Muscle of leg (tissue), 11 donors: ENCODE measurements around the gene LRRC39. TPM values are rescaled to one million over a fixed set of nuclear protein-coding genes. Genes with fewer than 3 reads are reported as not detected.
"Not testable (repeated sequence)": the region's sequence is repeated elsewhere in the genome, so short reads cannot be mapped to it uniquely, and the experiment has no call there.

ENCODE experiments used
- DNase-seq: peaks from one replicate; pipeline ENCODE4 v3.0.0; 2013
- H3K27ac ChIP-seq: one replicate; pipeline ENCODE4 v1.5.1; 2013; ENCODE audit warnings: mild to moderate bottlenecking, low read length, control low read depth
- H3K27me3 ChIP-seq: one replicate; pipeline ENCODE4 v1.6.1; 2013; ENCODE audit warnings: low read length; ENCODE audit not compliant: control insufficient read depth, insufficient read depth
- H3K36me3 ChIP-seq: one replicate; pipeline ENCODE4 v1.6.1; 2013; ENCODE audit warnings: low read length; ENCODE audit not compliant: control insufficient read depth, insufficient read depth
- H3K4me1 ChIP-seq: one replicate; pipeline ENCODE4 v1.6.1; 2013; ENCODE audit warnings: low read length; ENCODE audit not compliant: control insufficient read depth, insufficient read depth
- H3K4me3 ChIP-seq: one replicate; pipeline ENCODE4 v1.5.1; 2013; ENCODE audit warnings: low read length, control low read depth
- H3K9me3 ChIP-seq: replicated peaks from 2 replicates; pipeline ENCODE4 v1.6.1; 2013; ENCODE audit warnings: low read depth, low read length; ENCODE audit not compliant: control insufficient read depth
- WGBS: methylation state at CpG from one replicate; pipeline ENCODE4 v1.1.5; 2013; ENCODE audit warnings: missing lambda C conversion rate; ENCODE audit not compliant: insufficient coverage; 5-methylcytosine and 5-hydroxymethylcytosine counted together
- polyA plus RNA-seq, 8 donors: library from polyadenylated mRNA; unstranded; fragments of 120-200 nt; gene quantifications; one replicate each; pipeline versions ENCODE4 v1.2.1 to v1.2.3, GENCODE V29; 2013; ENCODE audit warnings: inconsistent platforms in 1 of 8, low replicate concordance in 1 of 8; ENCODE audit not compliant: insufficient read length in 8 of 8, insufficient read depth in 1 of 8
- total RNA-seq: library from RNA; stranded (reverse); fragments of 120-200 nt; gene quantifications from one replicate; pipeline ENCODE4 v1.2.4, GENCODE V29; 2013

The LRRC39 gene
- total and polyA plus RNA-seq, 9 donors, result 127 to 229 (median 176) TPM

GRCh38 chr1:100205103-100205502, 27.0 kb upstream of the LRRC39 start:
- H3K4me3 ChIP-seq, H3K4me1 ChIP-seq, H3K27me3 ChIP-seq, H3K9me3 ChIP-seq, H3K27ac ChIP-seq, DNase-seq: not testable (repeated sequence)
- peaks cover 19% of the 10 kb centered on the region for H3K36me3 ChIP-seq
- WGBS, result no CpG with 5 or more reads among the region's 2 CpGs

DNA sequence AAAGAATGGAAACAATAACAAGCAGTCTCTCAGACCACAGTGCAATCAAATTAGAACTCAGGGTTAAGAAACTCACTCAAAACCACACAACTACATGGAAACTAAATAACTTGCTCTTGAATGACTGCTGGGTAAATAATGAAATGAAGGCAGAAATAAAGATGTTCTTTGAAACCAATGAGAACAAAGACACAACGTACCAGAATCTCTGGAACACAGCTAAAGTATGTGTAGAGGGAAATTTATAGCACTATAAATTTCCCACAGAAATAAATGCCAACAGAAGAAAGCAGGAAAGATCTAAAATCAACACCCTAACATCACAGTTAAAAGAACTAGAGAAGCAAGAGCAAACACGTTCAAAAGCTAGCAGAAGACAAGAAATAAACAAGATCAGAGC, 24.6 kb upstream of the LRRC39 start:
- H3K27me3 ChIP-seq, DNase-seq, H3K4me1 ChIP-seq, H3K9me3 ChIP-seq, H3K27ac ChIP-seq, H3K4me3 ChIP-seq: not testable (repeated sequence)
- WGBS, result no CpG with 5 or more reads among the region's 2 CpGs
- H3K36me3 ChIP-seq, result peaks cover 22% of the 10 kb centered on the region

DNA sequence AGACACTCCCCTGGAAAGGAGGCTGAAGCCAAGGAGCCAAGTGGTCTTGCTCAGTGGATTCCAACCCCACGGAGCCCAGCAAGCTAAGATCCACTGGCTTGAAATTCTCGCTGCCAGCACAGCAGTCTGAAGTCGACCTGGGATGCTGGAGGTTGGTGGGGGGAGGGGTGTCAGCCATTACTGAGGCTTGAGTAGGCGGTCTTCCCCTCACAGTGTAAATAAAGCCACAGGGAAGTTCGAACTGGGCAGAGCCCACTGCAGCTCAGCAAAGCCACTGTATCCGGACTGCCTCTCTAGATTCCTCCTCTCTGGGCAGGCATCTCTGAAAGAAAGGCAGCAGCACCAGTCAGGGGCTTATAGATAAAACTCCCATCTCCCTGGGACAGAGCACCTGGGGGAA, 22.0 kb upstream of the LRRC39 start:
- DNase-seq, H3K27me3 ChIP-seq, H3K9me3 ChIP-seq, H3K27ac ChIP-seq, H3K4me1 ChIP-seq, H3K4me3 ChIP-seq: not testable (repeated sequence)
- WGBS, result 38% methylated on average over 2 of the region's 6 CpGs
- peaks cover 24% of the 10 kb centered on the region for H3K36me3 ChIP-seq

DNA sequence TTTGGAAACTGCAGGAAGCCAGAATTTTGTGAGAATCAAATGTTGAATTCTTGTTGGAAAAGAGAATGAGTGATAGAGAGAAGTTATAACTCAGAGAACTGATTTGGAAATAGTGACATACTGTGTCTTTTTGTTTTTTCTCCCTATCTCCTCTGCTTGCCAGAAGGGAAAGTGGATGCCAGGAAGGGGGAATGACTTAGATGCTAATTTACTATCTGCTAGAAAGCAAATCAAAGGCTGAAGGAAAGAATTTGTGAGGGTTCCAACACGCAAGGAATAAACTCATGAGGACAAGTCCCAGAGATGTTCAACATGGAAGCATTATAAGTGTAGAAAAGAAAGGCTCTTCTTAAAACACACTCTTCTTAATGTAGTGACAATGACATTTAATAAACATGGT, 20.5 kb upstream of the LRRC39 start:
- Histone ChIP-seq H3K36me3 (peaks cover 24% of the 10 kb centered on the region), H3K27me3 (no peaks in the 10 kb centered on the region), H3K4me1 (no peaks in the 10 kb centered on the region), H3K9me3 (no peaks in the 10 kb centered on the region), H3K4me3 (no peak overlapping the region), H3K27ac (no peak overlapping the region)
- 100% methylated on average over 1 of the region's 1 CpG for WGBS
- DNase-seq, result no peak

- H3K9me3 ChIP-seq, result peaks cover 2% of the 10 kb centered on the region
- no peak overlapping the region for H3K4me3 ChIP-seq
- peaks cover 3% of the 10 kb centered on the region for H3K36me3 ChIP-seq
- H3K4me1 ChIP-seq, result peaks cover 7% of the 10 kb centered on the region
- H3K27ac ChIP-seq, result peak overlapping the region; percentile 80
- 94% methylated on average over 2 of the region's 3 CpGs for WGBS
- no peaks in the 10 kb centered on the region for H3K27me3 ChIP-seq
- peak; percentile 82 for DNase-seq
Measured at GRCh38 chr1:100188617-100189016, 10.6 kb upstream of the LRRC39 start.

DNA sequence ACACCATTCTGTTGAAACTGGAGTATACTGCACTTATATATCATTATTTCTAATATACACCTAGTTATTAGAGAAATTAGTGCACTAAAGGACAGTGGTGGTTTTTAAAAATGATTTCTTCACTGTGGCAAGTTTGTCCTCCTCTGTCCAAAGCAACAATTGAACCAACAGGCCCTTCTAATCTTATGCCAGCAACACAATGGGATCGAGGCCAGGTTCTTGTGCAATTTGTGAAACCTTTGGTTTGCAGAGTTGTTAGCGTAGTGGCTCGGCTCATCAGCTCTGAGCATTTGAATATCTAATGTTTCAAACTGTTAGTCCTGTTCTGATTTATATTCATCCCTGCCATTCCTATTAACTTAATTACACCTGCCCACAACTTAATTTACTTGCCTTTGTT, 9.9 kb upstream of the LRRC39 start:
- H3K27me3 ChIP-seq, result no peaks in the 10 kb centered on the region
- H3K9me3 ChIP-seq, result peaks cover 5% of the 10 kb centered on the region
- no peak overlapping the region for H3K4me3 ChIP-seq
- peaks cover 2% of the 10 kb centered on the region for H3K36me3 ChIP-seq
- peak overlapping the region; percentile 80 for H3K27ac ChIP-seq
- WGBS, result no CpG with 5 or more reads among the region's 3 CpGs
- peak; percentile 43 for DNase-seq
- peaks cover 7% of the 10 kb centered on the region for H3K4me1 ChIP-seq

DNA sequence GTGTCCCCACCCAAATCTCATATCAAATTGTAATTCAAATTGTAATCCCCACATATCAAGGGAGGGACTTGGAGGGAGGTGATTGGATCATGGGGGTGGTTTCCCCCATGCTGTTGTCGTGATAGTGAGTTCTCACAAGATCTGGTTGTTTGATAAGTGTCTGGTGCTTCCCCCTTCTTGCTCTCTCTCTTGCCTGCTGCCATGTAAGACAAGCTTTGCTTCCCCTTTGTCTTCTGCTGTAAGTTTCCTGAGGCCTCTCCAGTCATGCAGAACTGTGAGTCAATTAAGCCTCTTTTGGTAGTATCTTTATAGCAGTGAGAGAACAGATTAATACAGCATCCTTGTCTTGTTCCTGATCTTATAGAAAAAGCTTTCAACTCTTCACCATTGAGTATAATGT, 6.5 kb upstream of the LRRC39 start:
- no CpG with 5 or more reads among the region's 1 CpG for WGBS
- H3K36me3 ChIP-seq, result no peaks in the 10 kb centered on the region
- no peak overlapping the region for H3K4me3 ChIP-seq
- H3K27ac ChIP-seq, result no peak overlapping the region
- H3K27me3 ChIP-seq, result no peaks in the 10 kb centered on the region
- no peak for DNase-seq
- H3K4me1 ChIP-seq, result peaks cover 7% of the 10 kb centered on the region
- peaks cover 5% of the 10 kb centered on the region for H3K9me3 ChIP-seq

DNA sequence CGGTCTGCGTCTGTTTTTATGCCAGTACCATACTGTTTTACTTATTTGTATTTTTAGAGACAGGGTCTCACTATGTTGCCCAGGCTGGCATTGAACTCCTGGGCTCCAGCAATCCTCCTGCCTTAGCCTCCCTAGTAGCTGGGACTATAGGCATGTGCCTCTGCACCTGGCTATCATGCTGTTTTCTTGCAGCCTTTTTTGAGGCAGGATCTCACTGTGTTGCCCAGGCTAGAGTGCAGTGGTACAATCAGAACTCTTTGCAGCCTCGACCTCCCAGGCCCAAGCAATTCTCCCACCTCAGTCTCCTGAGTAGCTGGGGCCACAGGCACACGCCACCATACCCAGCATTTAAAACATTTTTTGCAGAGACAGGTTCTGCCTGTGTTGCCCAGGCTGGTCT, 5.3 kb upstream of the LRRC39 start:
- H3K27ac ChIP-seq, result no peak overlapping the region
- H3K4me3 ChIP-seq, result no peak overlapping the region
- no peak for DNase-seq
- 86% methylated on average over 1 of the region's 4 CpGs for WGBS
- H3K36me3 ChIP-seq, result no peaks in the 10 kb centered on the region
- H3K27me3 ChIP-seq, result no peaks in the 10 kb centered on the region
- no peaks in the 10 kb centered on the region for H3K4me1 ChIP-seq
- peaks cover 5% of the 10 kb centered on the region for H3K9me3 ChIP-seq

GRCh38 chr1:100177295-100178041, 588 bp downstream of the LRRC39 start:
- H3K4me1 ChIP-seq, result no peaks in the 10 kb centered on the region
- H3K9me3 ChIP-seq, result no peaks in the 10 kb centered on the region
- H3K36me3 ChIP-seq, result no peaks in the 10 kb centered on the region
- WGBS, result no CpG with 5 or more reads among the region's 4 CpGs
- peak overlapping the region; percentile 39 for H3K4me3 ChIP-seq
- H3K27ac ChIP-seq, result peak overlapping the region; percentile 70
- DNase-seq, result no peak
- no peaks in the 10 kb centered on the region for H3K27me3 ChIP-seq

DNA sequence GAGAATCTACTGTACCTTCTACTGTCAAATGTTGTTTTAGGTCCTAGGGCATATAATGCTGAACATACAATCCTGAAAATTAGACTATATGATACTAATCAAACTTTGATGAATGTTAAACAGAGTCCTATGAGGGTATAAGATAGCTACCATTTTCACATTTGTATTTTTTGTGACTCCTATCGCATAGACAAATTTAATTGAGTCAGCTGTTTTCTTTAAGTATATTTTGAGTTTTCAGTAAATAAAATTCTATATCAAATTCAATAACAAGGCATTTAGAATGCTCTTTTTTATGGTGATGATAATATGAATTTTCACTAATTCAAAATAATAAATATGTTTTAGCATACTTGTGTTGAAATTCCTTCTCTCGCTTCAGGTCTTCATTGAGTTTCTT, 10.0 kb downstream of the LRRC39 start:
- Histone ChIP-seq H3K4me1 (no peaks in the 10 kb centered on the region), H3K4me3 (no peak overlapping the region), H3K27me3 (no peaks in the 10 kb centered on the region), H3K27ac (no peak overlapping the region), H3K9me3 (no peaks in the 10 kb centered on the region), H3K36me3 (no peaks in the 10 kb centered on the region)
- no CpG with 5 or more reads among the region's 2 CpGs for WGBS
- DNase-seq, result no peak

DNA sequence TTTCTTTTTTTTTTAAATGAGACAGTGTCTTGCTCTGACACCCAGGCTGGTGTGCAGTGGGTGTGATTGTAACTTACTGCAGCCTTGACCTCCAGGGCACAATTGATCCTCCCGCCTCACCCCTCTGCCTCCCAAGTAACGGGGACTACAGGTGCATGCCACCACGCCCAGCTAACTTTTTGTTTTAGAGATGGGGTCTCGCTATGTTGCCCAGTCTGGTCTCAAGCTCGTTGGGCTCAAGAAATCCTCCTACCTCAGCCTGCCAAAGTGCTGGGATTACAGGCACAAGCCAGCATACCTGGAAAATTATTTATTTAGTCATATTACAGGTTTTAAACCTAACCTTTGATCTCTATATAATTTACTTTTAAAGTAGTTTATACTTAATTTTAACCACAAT, 13.4 kb downstream of the LRRC39 start:
- no peaks in the 10 kb centered on the region for H3K36me3 ChIP-seq
- no peaks in the 10 kb centered on the region for H3K27me3 ChIP-seq
- DNase-seq, result no peak
- no peaks in the 10 kb centered on the region for H3K9me3 ChIP-seq
- H3K4me1 ChIP-seq, result no peaks in the 10 kb centered on the region
- no peak overlapping the region for H3K4me3 ChIP-seq
- H3K27ac ChIP-seq, result no peak overlapping the region
- whole genome bisulfite sequencing, result 80% methylated on average over 1 of the region's 5 CpGs
